C4-2B (cell line): ENCODE data around the gene RBFOX1.

Experiments used
- ZFX ChIP-seq: fragments of 450-650 bp; IDR thresholded peaks from 2 replicates; pipeline ENCODE4 v1.6.1; 2017
- TF ChIP-seq, protein P1 (sequence below): fragments of 450-650 bp; conservative IDR thresholded peaks from 2 replicates; pipeline ENCODE4 v1.5.1; 2017; ENCODE audit warnings: mild to moderate bottlenecking

DNA sequence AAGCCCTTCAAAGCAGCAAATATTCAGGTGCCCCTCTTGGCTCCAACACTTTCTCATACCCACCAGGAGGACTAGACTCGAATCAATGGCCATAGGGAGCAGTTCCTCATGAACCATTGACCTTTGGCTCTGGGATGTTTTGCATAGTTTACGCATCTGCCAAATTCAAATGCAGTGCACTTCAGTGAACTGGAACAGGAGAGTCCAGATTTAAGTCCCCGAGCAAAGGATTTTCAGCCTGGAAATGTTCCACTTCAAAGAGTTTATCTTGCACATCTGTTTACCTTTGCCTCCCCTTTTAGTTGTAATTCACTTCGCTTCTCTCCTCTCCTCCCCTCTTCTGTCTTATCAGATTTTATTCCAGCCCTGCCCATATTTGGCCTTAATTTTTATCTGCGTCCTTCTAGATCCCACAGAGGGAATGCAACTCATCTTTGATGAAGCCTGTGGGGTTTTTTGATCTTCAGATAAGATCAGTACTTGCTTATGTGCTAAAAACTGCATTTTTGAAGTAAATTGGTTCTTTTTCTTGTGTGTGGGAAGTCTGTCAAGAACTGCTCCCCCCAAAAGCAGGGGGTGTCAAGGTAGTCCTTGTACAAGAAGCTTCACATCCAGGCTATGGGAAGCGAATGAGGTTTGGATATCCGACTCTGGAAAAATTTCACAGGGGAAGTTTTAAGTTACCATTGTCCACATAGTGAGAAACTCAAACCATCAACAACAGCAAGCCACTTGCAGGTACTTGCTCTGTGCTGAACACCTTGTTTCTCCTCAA is 281.6 kb downstream of the RBFOX1 start:
- no peak for TF ChIP-seq ZFX
- TF ChIP-seq, protein P1, sequence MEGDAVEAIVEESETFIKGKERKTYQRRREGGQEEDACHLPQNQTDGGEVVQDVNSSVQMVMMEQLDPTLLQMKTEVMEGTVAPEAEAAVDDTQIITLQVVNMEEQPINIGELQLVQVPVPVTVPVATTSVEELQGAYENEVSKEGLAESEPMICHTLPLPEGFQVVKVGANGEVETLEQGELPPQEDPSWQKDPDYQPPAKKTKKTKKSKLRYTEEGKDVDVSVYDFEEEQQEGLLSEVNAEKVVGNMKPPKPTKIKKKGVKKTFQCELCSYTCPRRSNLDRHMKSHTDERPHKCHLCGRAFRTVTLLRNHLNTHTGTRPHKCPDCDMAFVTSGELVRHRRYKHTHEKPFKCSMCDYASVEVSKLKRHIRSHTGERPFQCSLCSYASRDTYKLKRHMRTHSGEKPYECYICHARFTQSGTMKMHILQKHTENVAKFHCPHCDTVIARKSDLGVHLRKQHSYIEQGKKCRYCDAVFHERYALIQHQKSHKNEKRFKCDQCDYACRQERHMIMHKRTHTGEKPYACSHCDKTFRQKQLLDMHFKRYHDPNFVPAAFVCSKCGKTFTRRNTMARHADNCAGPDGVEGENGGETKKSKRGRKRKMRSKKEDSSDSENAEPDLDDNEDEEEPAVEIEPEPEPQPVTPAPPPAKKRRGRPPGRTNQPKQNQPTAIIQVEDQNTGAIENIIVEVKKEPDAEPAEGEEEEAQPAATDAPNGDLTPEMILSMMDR, result no peak
